ENCODE measurements around the gene IRAG1.

The IRAG1 gene

DNA sequence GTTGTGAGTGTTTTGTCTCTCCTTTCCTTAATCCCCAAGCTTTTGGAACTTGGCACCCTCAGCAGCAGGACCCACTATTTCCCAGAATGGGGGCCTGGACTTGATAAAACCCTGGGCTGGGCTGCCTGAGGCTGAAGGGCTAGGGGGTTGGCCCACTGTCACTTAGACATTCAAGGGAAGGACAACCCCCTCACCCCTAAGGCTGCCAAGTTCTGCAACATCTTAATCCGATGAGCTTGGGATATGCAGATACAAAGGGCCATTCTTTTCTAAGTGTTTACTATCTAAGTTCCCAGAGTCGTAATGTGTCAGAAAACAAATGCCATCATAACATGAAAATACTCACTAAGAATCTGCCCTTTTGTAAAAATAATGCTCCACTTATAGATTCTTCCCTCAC lies 42.9 kb downstream of the IRAG1 start:
- CTCF ChIA-PET: interaction anchor here (0.6 to 1.5 kb wide), 3 partner anchors 12 to 660 kb away, joined by 3 to 4 read pairs (median 4); no protein-coding TSS in a partner anchor
- Histone ChIP-seq H3K4me1 (ENCODE audit: control insufficient read depth, insufficient read depth, low read length) (no peaks in the 10 kb centered on the region), H3K4me3 (ENCODE audit: low read depth, low read length) (no peak overlapping the region), H3K27ac (ENCODE audit: extremely low read depth, low read depth, low read length) (no peak overlapping the region), H3K36me3 (ENCODE audit: control insufficient read depth in 2 of 2, insufficient read depth in 1 of 2, low read length in 2 of 2) (no peaks in the 10 kb centered on the region), H3K9me3 (ENCODE audit: control insufficient read depth, insufficient read depth, low read depth, low read length) (no peaks in the 10 kb centered on the region)
- TF ChIP-seq YY1 (tag by site-specific recombination; IDR thresholded peaks at IDR 0.05) (no peak), ZNF133 (tag by site-specific recombination; IDR thresholded peaks at IDR 0.05) (no peak), KLF7 (tag by site-specific recombination; IDR thresholded peaks at IDR 0.05; ENCODE audit: borderline replicate concordance) (no peak), ZNF549 (tag by site-specific recombination; IDR thresholded peaks at IDR 0.05) (no peak), ZNF2 (tag by site-specific recombination; IDR thresholded peaks at IDR 0.05) (no peak), ZNF184 (tag by site-specific recombination; IDR thresholded peaks at IDR 0.05) (no peak), GLI4 (tag by site-specific recombination; IDR thresholded peaks at IDR 0.05) (no peak), ZNF585B (tag by site-specific recombination; IDR thresholded peaks at IDR 0.05) (no peak), FEZF1 (tag by site-specific recombination; IDR thresholded peaks at IDR 0.05) (no peak), ZNF354C (tag by site-specific recombination; IDR thresholded peaks at IDR 0.05; ENCODE audit: borderline replicate concordance, low read depth) (no peak)
- TF ChIP-seq, protein P1, sequence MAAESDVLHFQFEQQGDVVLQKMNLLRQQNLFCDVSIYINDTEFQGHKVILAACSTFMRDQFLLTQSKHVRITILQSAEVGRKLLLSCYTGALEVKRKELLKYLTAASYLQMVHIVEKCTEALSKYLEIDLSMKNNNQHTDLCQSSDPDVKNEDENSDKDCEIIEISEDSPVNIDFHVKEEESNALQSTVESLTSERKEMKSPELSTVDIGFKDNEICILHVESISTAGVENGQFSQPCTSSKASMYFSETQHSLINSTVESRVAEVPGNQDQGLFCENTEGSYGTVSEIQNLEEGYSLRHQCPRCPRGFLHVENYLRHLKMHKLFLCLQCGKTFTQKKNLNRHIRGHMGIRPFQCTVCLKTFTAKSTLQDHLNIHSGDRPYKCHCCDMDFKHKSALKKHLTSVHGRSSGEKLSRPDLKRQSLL (tag by site-specific recombination; IDR thresholded peaks at IDR 0.05): no peak
- POLR2A ChIA-PET: no interaction called here

GRCh38 chr11:10650166-10650565 lies 43.4 kb downstream of the IRAG1 start:
- ChIA-PET POLR2A (no interaction called here), CTCF (interaction anchor here (0.6 to 1.5 kb wide), 3 partner anchors 12 to 51 kb away, joined by 3 read pairs; no protein-coding TSS in a partner anchor)
- TF ChIP-seq ZNF426 (tag by site-specific recombination; IDR thresholded peaks at IDR 0.05) (no peak), PRDM4 (tag by site-specific recombination; IDR thresholded peaks at IDR 0.05) (no peak)
- no peaks in the 10 kb centered on the region for H3K9me3 ChIP-seq (ENCODE audit: control insufficient read depth, insufficient read depth, low read depth, low read length)
- no peaks in the 10 kb centered on the region for H3K36me3 ChIP-seq (ENCODE audit: control insufficient read depth in 2 of 2, insufficient read depth in 1 of 2, low read length in 2 of 2)
- H3K4me1 ChIP-seq (ENCODE audit: control insufficient read depth, insufficient read depth, low read length): no peaks in the 10 kb centered on the region
- no peak overlapping the region for H3K27ac ChIP-seq (ENCODE audit: extremely low read depth, low read depth, low read length)
- H3K4me3 ChIP-seq (ENCODE audit: low read depth, low read length): no peak overlapping the region

DNA sequence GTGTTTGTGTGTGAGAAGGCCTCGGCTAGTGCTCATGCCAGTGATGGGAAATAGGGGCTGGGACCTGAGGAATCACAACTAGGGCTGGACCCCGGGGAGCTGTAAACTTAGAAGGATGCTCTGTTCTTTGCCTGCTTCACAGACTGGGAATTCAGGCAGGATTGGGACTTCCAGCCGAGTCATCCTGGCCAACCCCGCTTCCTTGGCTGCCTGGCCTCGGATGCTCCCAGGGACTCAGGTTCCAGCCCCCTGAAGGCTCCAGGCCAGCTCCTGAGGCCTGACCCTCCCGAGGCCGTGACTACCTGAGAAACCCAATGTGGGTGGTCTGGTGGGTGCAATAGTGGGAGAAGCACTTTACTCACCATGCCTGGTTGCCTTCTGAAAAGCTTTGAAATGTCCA lies 44.7 kb downstream of the IRAG1 start:
- H3K4me1 ChIP-seq (ENCODE audit: control insufficient read depth, insufficient read depth, low read length): no peaks in the 10 kb centered on the region
- POLR2A ChIA-PET: no interaction called here
- CTCF ChIA-PET: interaction anchor here (0.8 to 1.3 kb wide), 2 partner anchors 25 to 108 kb away, joined by 3 to 5 read pairs; no protein-coding TSS in a partner anchor
- H3K27ac ChIP-seq (ENCODE audit: extremely low read depth, low read depth, low read length): no peak overlapping the region
- no peak overlapping the region for H3K4me3 ChIP-seq (ENCODE audit: low read depth, low read length)
- no peaks in the 10 kb centered on the region for H3K9me3 ChIP-seq (ENCODE audit: control insufficient read depth, insufficient read depth, low read depth, low read length)
- H3K36me3 ChIP-seq (ENCODE audit: control insufficient read depth in 2 of 2, insufficient read depth in 1 of 2, low read length in 2 of 2): no peaks in the 10 kb centered on the region
- TF ChIP-seq ZNF416 (tag by site-specific recombination; IDR thresholded peaks at IDR 0.05): no peak
- TF ChIP-seq PRDM4 (tag by site-specific recombination; IDR thresholded peaks at IDR 0.05): no peak
- no peak for TF ChIP-seq ZNF768 (tag by site-specific recombination; IDR thresholded peaks at IDR 0.05)
- no peak for TF ChIP-seq YY1 (tag by site-specific recombination; IDR thresholded peaks at IDR 0.05)
- TF ChIP-seq, protein P2, sequence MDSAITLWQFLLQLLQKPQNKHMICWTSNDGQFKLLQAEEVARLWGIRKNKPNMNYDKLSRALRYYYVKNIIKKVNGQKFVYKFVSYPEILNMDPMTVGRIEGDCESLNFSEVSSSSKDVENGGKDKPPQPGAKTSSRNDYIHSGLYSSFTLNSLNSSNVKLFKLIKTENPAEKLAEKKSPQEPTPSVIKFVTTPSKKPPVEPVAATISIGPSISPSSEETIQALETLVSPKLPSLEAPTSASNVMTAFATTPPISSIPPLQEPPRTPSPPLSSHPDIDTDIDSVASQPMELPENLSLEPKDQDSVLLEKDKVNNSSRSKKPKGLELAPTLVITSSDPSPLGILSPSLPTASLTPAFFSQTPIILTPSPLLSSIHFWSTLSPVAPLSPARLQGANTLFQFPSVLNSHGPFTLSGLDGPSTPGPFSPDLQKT (IDR thresholded peaks at IDR 0.05; ENCODE audit: borderline replicate concordance, low read depth, low read length): no peak
- TF ChIP-seq ZXDB (tag by site-specific recombination; IDR thresholded peaks at IDR 0.05): no peak
- no peak for TF ChIP-seq ZNF791 (tag by site-specific recombination; IDR thresholded peaks at IDR 0.05)
- no peak for TF ChIP-seq ZNF221 (tag by site-specific recombination; IDR thresholded peaks at IDR 0.05; ENCODE audit: borderline replicate concordance)
- no peak for TF ChIP-seq KLF16 (tag by site-specific recombination; IDR thresholded peaks at IDR 0.05)
- TF ChIP-seq, protein P3, sequence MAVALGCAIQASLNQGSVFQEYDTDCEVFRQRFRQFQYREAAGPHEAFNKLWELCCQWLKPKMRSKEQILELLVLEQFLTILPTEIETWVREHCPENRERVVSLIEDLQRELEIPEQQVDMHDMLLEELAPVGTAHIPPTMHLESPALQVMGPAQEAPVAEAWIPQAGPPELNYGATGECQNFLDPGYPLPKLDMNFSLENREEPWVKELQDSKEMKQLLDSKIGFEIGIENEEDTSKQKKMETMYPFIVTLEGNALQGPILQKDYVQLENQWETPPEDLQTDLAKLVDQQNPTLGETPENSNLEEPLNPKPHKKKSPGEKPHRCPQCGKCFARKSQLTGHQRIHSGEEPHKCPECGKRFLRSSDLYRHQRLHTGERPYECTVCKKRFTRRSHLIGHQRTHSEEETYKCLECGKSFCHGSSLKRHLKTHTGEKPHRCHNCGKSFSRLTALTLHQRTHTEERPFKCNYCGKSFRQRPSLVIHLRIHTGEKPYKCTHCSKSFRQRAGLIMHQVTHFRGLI (tag by site-specific recombination; IDR thresholded peaks at IDR 0.05): no peak
